Measurements from ENCODE around the gene OR1J2.
"Not testable (repeated sequence)": the region's sequence is repeated elsewhere in the genome, so short reads cannot be mapped to it uniquely, and the experiment has no call there.

The OR1J2 gene

GRCh38 chr9:122510502-122510901 is at the start of gene OR1J2:
OR1J2 (plus strand) TSS chr9:122510802; CDS start chr9:122510802, 0 bp downstream.
- no peak for DNase-seq

- peak; percentile 55 to 69 for DNase-seq
These were observed 46.6 kb upstream of the OR1J2 start for GRCh38 chr9:122463828-122464632.

GRCh38 chr9:122464633-122465567 is 45.7 kb upstream of the OR1J2 start:
- DNase-seq = peak; percentile 76 to 83

GRCh38 chr9:122466456-122466855 is 44.1 kb upstream of the OR1J2 start:
- DNase-seq = no peak

GRCh38 chr9:122468735-122469134 is 41.9 kb upstream of the OR1J2 start:
- DNase-seq = no peak

GRCh38 chr9:122474561-122474960 is 36.0 kb upstream of the OR1J2 start:
- no peak for DNase-seq

- no peak for DNase-seq
These were observed 34.9 kb upstream of the OR1J2 start for GRCh38 chr9:122475717-122476116.

- no peak for DNase-seq
These were observed 33.3 kb upstream of the OR1J2 start for GRCh38 chr9:122477346-122477745.

- DNase-seq = no peak
These were observed 32.8 kb upstream of the OR1J2 start, which contains the start of gene OR1J1 for GRCh38 chr9:122477826-122478225. OR1J1 (minus strand) TSS chr9:122477926; CDS start chr9:122477926, 0 bp downstream.

GRCh38 chr9:122479062-122479461 is 31.5 kb upstream of the OR1J2 start:
- DNase-seq = no peak

- peak; percentile 70 to 87 for DNase-seq
These were observed 11.7 kb upstream of the OR1J2 start for GRCh38 chr9:122498883-122499288.

GRCh38 chr9:122506964-122507363 is 3.6 kb upstream of the OR1J2 start:
- DNase-seq = no peak

- no peak for DNase-seq
These were observed 7.6 kb downstream of the OR1J2 start for GRCh38 chr9:122518226-122518625.

GRCh38 chr9:122518841-122519240 is 8.2 kb downstream of the OR1J2 start, which contains the start of gene OR1J4:
OR1J4 (plus strand) TSS chr9:122519141; CDS start chr9:122519141, 0 bp downstream.
- DNase-seq = no peak

GRCh38 chr9:122519376-122519775 is 8.8 kb downstream of the OR1J2 start:
- no peak for DNase-seq

GRCh38 chr9:122526602-122527001 is 16.0 kb downstream of the OR1J2 start:
- no peak for DNase-seq

GRCh38 chr9:122527193-122527592 is 16.6 kb downstream of the OR1J2 start, which contains the start of gene OR1N1:
OR1N1 (minus strand) TSS chr9:122527293; CDS start chr9:122527293, 0 bp downstream.
- DNase-seq = no peak

- DNase-seq = not testable (repeated sequence)
These were observed 20.6 kb downstream of the OR1J2 start for GRCh38 chr9:122531157-122531556.

GRCh38 chr9:122536134-122536533 is 25.5 kb downstream of the OR1J2 start:
- no peak for DNase-seq

- DNase-seq = not testable (repeated sequence)
These were observed 26.5 kb downstream of the OR1J2 start for GRCh38 chr9:122537066-122537465.

GRCh38 chr9:122538757-122539156 is 28.2 kb downstream of the OR1J2 start:
- no peak for DNase-seq

GRCh38 chr9:122546196-122546595 is 35.6 kb downstream of the OR1J2 start:
- no peak for DNase-seq

GRCh38 chr9:122551371-122551770 is 40.8 kb downstream of the OR1J2 start:
- no peak for DNase-seq
